ENCODE data around the gene NINJ1.

DNA sequence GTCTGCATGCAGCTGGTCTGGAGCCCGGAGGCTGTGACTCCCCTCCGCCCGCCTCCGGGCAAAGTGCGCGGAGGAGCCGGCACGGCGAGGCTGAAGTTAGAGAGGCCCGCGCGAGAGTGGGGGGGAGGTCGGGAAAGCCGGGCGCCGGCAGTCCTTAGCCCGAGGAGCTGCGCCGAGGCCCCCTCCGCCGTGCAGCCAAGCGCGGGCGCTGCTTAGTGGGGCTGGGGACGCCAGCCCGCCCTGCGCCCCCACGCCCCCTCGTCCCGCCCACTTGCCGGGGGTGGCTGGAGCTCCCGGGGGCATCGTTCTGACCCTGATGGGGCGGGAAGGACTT, 403 bp downstream of the NINJ1 start:
- TF ChIP-seq, protein P1, sequence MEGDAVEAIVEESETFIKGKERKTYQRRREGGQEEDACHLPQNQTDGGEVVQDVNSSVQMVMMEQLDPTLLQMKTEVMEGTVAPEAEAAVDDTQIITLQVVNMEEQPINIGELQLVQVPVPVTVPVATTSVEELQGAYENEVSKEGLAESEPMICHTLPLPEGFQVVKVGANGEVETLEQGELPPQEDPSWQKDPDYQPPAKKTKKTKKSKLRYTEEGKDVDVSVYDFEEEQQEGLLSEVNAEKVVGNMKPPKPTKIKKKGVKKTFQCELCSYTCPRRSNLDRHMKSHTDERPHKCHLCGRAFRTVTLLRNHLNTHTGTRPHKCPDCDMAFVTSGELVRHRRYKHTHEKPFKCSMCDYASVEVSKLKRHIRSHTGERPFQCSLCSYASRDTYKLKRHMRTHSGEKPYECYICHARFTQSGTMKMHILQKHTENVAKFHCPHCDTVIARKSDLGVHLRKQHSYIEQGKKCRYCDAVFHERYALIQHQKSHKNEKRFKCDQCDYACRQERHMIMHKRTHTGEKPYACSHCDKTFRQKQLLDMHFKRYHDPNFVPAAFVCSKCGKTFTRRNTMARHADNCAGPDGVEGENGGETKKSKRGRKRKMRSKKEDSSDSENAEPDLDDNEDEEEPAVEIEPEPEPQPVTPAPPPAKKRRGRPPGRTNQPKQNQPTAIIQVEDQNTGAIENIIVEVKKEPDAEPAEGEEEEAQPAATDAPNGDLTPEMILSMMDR (conservative IDR thresholded peaks at IDR 0.05; ENCODE audit: low read length): no peak
- no peak for TF ChIP-seq EZH2phosphoT487 (IDR thresholded peaks at IDR 0.05; ENCODE audit: borderline replicate concordance)

Data from Loucy (cell line).